ENCODE data around the gene PNKP.

Gene PNKP

GRCh38 chr19:49866933-49867782, at the start of gene PNKP:
Gene PNKP (minus strand): TSS chr19:49867576. CDS start chr19:49867204, 372 bp downstream.
- no peak for FAIRE-seq

GRCh38 chr19:49915271-49915670, 47.9 kb upstream of the PNKP start:
- FAIRE-seq: no peak

GRCh38 chr19:49913720-49914119, 46.3 kb upstream of the PNKP start:
- no peak for FAIRE-seq

- no peak for FAIRE-seq
Measured at GRCh38 chr19:49912965-49913685, 45.7 kb upstream of the PNKP start.

- no peak for FAIRE-seq
Measured at GRCh38 chr19:49911381-49912145, 44.2 kb upstream of the PNKP start.

- FAIRE-seq: no peak
Measured at GRCh38 chr19:49910179-49910578, 42.8 kb upstream of the PNKP start.

GRCh38 chr19:49908480-49909420, 41.4 kb upstream of the PNKP start:
- FAIRE-seq: no peak

GRCh38 chr19:49907745-49908446, 40.5 kb upstream of the PNKP start:
- FAIRE-seq: no peak

- no peak for FAIRE-seq
Measured at GRCh38 chr19:49906879-49907564, 39.6 kb upstream of the PNKP start.

GRCh38 chr19:49904136-49904535, 36.8 kb upstream of the PNKP start:
- FAIRE-seq: no peak

- FAIRE-seq: no peak
Measured at GRCh38 chr19:49896863-49897621, 29.7 kb upstream of the PNKP start, which contains the start of gene IL4I1. Gene IL4I1 (minus strand): TSS chr19:49896887. CDS start chr19:49896160, 727 bp downstream.

- FAIRE-seq: no peak
Measured at GRCh38 chr19:49895566-49896297, 28.4 kb upstream of the PNKP start.

- FAIRE-seq: no peak
Measured at GRCh38 chr19:49894879-49895565, 27.6 kb upstream of the PNKP start.

GRCh38 chr19:49894011-49894664, 26.8 kb upstream of the PNKP start:
- FAIRE-seq: no peak

- no peak for FAIRE-seq
Measured at GRCh38 chr19:49892716-49893115, 25.3 kb upstream of the PNKP start.

GRCh38 chr19:49891393-49891792, 24.0 kb upstream of the PNKP start:
- no peak for FAIRE-seq

- FAIRE-seq: no peak
Measured at GRCh38 chr19:49890349-49891311, 23.3 kb upstream of the PNKP start.

Data from endometrium (tissue), 2 donors.